ENCODE measurements around the gene PDZRN4. TPM values are rescaled to one million over a fixed set of nuclear protein-coding genes. Genes with fewer than 3 reads are reported as not detected.
A peak's percentile ranks its signal among the peaks of the same experiment; 100 is the strongest.

Gene PDZRN4
- total and polyA plus RNA-seq, 2 experiments from 2014 or later = 0.90 TPM; not detected in 1

DNA sequence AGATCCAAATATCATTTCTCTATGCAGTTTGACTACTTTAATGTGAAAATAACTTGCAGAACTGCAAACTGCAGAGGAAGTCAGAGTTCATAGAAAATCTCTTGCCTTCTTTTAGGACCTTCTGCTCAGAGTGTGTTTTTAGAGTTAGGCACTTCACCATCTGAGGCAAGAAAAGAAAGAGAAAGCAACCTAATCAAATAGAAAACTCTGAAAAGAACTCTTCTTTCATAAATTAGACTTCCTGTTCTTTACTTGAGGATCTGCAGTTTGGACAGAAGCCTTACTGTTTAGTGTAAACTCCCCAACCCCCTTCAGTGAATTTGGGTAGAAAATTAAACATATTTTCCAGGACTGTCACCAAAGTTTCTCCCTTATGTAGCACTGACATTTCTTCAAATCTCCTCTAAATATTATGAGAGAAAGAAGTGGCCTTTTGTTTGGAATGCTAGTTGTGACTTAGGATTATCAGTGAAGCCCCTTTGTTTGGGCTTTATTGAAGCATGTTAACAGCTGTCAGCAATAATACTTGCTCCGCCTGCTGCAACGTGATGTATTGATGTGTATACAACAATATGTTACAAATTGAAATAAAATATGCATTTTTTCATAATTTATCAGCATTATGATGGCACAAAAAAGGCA is 99.5 kb downstream of the PDZRN4 start:
- Mint-ChIP-seq H3K36me3 (ENCODE audit: low read depth) (no peaks in the 10 kb centered on the region), H3K4me1 (no peaks in the 10 kb centered on the region; the same call in 2 of the 3 replicates), H3K4me3 (no peak overlapping the region), H3K9me3 (no peaks in the 10 kb centered on the region), H3K27ac (no peak overlapping the region), H3K27me3 (ENCODE audit: insufficient read depth, low read depth, poor library complexity) (no peaks in the 10 kb centered on the region)
- no peak for TF ChIP-seq EZH2phosphoT487 (IDR thresholded peaks at IDR 0.05; ENCODE audit: unreplicated experiment)
- no peak for TF ChIP-seq CREB1 (CRISPR knock-in tag; IDR thresholded peaks at IDR 0.05; ENCODE audit: low read depth)
- TF ChIP-seq, protein P1, sequence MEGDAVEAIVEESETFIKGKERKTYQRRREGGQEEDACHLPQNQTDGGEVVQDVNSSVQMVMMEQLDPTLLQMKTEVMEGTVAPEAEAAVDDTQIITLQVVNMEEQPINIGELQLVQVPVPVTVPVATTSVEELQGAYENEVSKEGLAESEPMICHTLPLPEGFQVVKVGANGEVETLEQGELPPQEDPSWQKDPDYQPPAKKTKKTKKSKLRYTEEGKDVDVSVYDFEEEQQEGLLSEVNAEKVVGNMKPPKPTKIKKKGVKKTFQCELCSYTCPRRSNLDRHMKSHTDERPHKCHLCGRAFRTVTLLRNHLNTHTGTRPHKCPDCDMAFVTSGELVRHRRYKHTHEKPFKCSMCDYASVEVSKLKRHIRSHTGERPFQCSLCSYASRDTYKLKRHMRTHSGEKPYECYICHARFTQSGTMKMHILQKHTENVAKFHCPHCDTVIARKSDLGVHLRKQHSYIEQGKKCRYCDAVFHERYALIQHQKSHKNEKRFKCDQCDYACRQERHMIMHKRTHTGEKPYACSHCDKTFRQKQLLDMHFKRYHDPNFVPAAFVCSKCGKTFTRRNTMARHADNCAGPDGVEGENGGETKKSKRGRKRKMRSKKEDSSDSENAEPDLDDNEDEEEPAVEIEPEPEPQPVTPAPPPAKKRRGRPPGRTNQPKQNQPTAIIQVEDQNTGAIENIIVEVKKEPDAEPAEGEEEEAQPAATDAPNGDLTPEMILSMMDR (conservative IDR thresholded peaks at IDR 0.05; ENCODE audit: low read depth in 2 of 2) = no peak
- TF ChIP-seq ZNF114 (CRISPR knock-in tag; IDR thresholded peaks at IDR 0.05) = no peak
- TF ChIP-seq NANOG (IDR thresholded peaks at IDR 0.05; ENCODE audit: borderline replicate concordance) = no peak
- no peak for TF ChIP-seq ZNF331 (CRISPR knock-in tag; IDR thresholded peaks at IDR 0.05; ENCODE audit: low read depth)
- no peak for TF ChIP-seq POLR2AphosphoS5 (IDR thresholded peaks at IDR 0.05; ENCODE audit: low read depth)
- TF ChIP-seq REST (IDR thresholded peaks at IDR 0.05; ENCODE audit: unreplicated experiment) = no peak
- TF ChIP-seq ETS1 (IDR thresholded peaks at IDR 0.05) = no peak
- no peak for TF ChIP-seq EZH2 (IDR thresholded peaks at IDR 0.05; ENCODE audit: low read depth, unreplicated experiment)
- TF ChIP-seq ZNF462 (CRISPR knock-in tag; IDR thresholded peaks at IDR 0.05) = no peak
- TF ChIP-seq JUNB (IDR thresholded peaks at IDR 0.05; ENCODE audit: unreplicated experiment) = no peak
- TF ChIP-seq STAT1 (IDR thresholded peaks at IDR 0.05; ENCODE audit: unreplicated experiment) = no peak
- Histone ChIP-seq H3K79me2 (replicated peaks; ENCODE audit: insufficient read depth) (no peaks in the 10 kb centered on the region), H2AFZ (0 out of 2 replicates have a peak overlapping the region, but pooled peaks have one; percentile 28), H3K4me1 (ENCODE audit: insufficient read depth) (no peaks in the 10 kb centered on the region), H3K36me3 (ENCODE audit: insufficient read depth) (no peaks in the 10 kb centered on the region), H3F3A (replicated peaks; ENCODE audit: low read depth) (no peaks in the 10 kb centered on the region), H3K4me2 (no peak overlapping the region), H3K4me3 (no peak overlapping the region), H3K27ac (ENCODE audit: low read depth) (no peak overlapping the region), H4K20me1 (replicated peaks; ENCODE audit: insufficient read depth) (no peaks in the 10 kb centered on the region), H3K27me3 (ENCODE audit: insufficient read depth) (no peaks in the 10 kb centered on the region), H3K9me2 (ENCODE audit: insufficient read depth) (no peaks in the 10 kb centered on the region)
- ATAC-seq (no peak), DNase-seq (ENCODE audit: low spot score) (no peak)
